RWPE2 (cell line): ENCODE results near the gene HIVEP3.

Experiments used
- ATAC-seq: fragments of 200-7000 bp; cut with Tn5 transposase; 3 replicates; pipeline ENCODE4 v1.9.1; 2021; ENCODE audit warnings: low read depth
- DNase-seq: peaks from one replicate; pipeline ENCODE4 v3.0.0-alpha.2; 2020; ENCODE audit warnings: low spot score
- H3K27ac ChIP-seq: fragments of 450-650 bp; 2 replicates; pipeline ENCODE4 v1.5.1; 2017; ENCODE audit warnings: mild to moderate bottlenecking; ENCODE audit not compliant: poor library complexity, severe bottlenecking
- H3K27me3 ChIP-seq: fragments of 250-450 bp; sonication (Bioruptor Pico); 2 replicates; pipeline ENCODE4 v1.5.1; 2021; ENCODE audit warnings: mild to moderate bottlenecking, moderate library complexity; ENCODE audit not compliant: insufficient read depth, poor library complexity, severe bottlenecking
- H3K36me3 ChIP-seq: fragments of 250-450 bp; sonication (Bioruptor Pico); 2 replicates; pipeline ENCODE4 v1.5.1; 2020; ENCODE audit warnings: low read depth, mild to moderate bottlenecking, moderate library complexity
- H3K4me1 ChIP-seq: fragments of 250-450 bp; sonication (Bioruptor Pico); 2 replicates; pipeline ENCODE4 v1.5.1; 2021; ENCODE audit warnings: mild to moderate bottlenecking, moderate library complexity; ENCODE audit not compliant: insufficient read depth, poor library complexity, severe bottlenecking
- H3K4me3 ChIP-seq: fragments of 250-450 bp; sonication (Bioruptor Pico); 2 replicates; pipeline ENCODE4 v1.5.1; 2021; ENCODE audit warnings: mild to moderate bottlenecking, moderate library complexity; ENCODE audit not compliant: severe bottlenecking
- H3K9me3 ChIP-seq: fragments of 250-450 bp; sonication (Bioruptor Pico); 2 replicates; pipeline ENCODE4 v1.5.1; 2021; ENCODE audit warnings: mild to moderate bottlenecking, moderate library complexity; ENCODE audit not compliant: severe bottlenecking
- TF ChIP-seq, protein P1 (sequence below): fragments of 450-650 bp; IDR thresholded peaks from one replicate; pipeline ENCODE4 v1.5.1; 2017; ENCODE audit warnings: mild to moderate bottlenecking, moderate library complexity; ENCODE audit not compliant: poor library complexity, severe bottlenecking

The HIVEP3 gene

DNA sequence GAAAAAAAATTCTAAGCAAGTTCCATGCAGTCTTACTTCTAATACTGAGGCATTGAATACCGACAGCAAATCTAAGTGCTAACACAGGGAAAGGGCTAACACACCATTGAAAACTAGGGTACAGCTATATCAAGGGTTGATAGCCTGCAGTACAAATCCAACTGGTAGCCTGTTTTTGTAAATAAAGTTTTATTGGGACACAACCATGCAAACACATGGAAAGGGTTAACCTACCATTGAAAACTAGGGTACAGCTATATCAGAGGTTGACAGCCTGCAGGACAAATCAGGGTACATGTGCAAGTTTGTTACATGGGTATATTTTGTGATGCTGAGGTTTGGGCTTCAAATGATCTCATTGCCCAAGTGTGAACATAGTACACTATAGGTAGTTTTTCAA lies 212.9 kb downstream of the HIVEP3 start:
- no peak for ATAC-seq
- TF ChIP-seq, protein P1, sequence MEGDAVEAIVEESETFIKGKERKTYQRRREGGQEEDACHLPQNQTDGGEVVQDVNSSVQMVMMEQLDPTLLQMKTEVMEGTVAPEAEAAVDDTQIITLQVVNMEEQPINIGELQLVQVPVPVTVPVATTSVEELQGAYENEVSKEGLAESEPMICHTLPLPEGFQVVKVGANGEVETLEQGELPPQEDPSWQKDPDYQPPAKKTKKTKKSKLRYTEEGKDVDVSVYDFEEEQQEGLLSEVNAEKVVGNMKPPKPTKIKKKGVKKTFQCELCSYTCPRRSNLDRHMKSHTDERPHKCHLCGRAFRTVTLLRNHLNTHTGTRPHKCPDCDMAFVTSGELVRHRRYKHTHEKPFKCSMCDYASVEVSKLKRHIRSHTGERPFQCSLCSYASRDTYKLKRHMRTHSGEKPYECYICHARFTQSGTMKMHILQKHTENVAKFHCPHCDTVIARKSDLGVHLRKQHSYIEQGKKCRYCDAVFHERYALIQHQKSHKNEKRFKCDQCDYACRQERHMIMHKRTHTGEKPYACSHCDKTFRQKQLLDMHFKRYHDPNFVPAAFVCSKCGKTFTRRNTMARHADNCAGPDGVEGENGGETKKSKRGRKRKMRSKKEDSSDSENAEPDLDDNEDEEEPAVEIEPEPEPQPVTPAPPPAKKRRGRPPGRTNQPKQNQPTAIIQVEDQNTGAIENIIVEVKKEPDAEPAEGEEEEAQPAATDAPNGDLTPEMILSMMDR = no peak
- DNase-seq = no peak

GRCh38 chr1:41704196-41704595 lies 214.5 kb downstream of the HIVEP3 start:
- H3K4me3 ChIP-seq = no peak overlapping the region
- no peaks in the 10 kb centered on the region for H3K36me3 ChIP-seq
- ATAC-seq (no peak), DNase-seq (no peak)
- H3K9me3 ChIP-seq = no peaks in the 10 kb centered on the region
- TF ChIP-seq, protein P1 = no peak
- H3K27me3 ChIP-seq = no peaks in the 10 kb centered on the region
- H3K4me1 ChIP-seq = no peaks in the 10 kb centered on the region
- no peak overlapping the region for H3K27ac ChIP-seq

More for the DNA sequence above, 212.9 kb downstream of the HIVEP3 start:
- Histone ChIP-seq H3K27me3 (no peaks in the 10 kb centered on the region), H3K27ac (no peak overlapping the region), H3K4me1 (no peaks in the 10 kb centered on the region), H3K9me3 (no peaks in the 10 kb centered on the region), H3K36me3 (no peaks in the 10 kb centered on the region), H3K4me3 (no peak overlapping the region)

DNA sequence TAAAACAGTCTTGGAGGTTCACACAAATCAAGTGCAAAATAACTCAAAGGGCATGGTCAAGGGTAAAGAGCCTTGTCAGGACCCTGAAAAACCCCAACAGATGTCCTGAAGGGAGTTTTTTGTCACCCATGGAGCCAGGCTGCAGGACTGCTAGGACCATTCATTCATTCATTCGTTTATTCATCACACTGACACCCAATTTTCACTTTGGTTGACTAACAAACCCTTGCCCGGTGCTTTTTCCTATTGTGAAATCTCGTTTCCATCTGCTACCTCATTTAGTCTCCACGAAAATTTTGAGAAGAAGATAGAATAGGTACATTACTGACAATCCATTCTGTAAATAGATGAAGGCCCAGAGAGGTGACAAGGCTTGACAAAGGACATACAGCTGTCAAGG lies 216.0 kb downstream of the HIVEP3 start:
- Histone ChIP-seq H3K9me3 (no peaks in the 10 kb centered on the region), H3K4me3 (no peak overlapping the region), H3K4me1 (no peaks in the 10 kb centered on the region), H3K36me3 (no peaks in the 10 kb centered on the region), H3K27ac (no peak overlapping the region), H3K27me3 (no peaks in the 10 kb centered on the region)
- TF ChIP-seq, protein P1 = no peak
- ATAC-seq = no peak
- no peak for DNase-seq

DNA sequence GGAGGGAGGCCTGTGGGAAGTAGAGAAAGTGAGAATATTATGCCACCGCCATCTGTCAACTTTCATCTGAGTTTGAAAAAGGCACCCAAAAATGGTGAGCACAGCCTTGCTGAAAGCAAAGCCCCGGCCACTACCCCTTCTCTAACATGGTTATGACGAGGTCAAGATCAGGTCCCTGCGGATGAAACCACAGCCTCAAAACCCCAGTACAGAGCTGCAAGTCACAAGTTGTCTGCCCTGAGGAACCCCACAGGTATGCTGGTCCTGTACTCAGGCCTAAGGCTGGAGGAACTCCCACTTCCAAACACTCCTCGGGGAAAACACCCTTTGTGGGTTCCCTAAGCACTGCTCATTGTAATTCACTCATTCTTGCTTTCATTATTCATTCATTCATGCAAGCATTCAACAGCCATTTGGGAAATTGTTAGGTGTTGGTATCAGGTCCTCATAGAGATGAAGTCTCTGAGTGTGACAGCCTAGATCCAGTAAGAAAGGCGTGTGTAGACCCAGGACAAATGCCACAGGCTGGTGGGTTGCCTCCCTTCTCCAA lies 217.7 kb downstream of the HIVEP3 start:
- DNase-seq (no peak), ATAC-seq (no peak)
- Histone ChIP-seq H3K4me1 (no peaks in the 10 kb centered on the region), H3K27me3 (no peaks in the 10 kb centered on the region), H3K27ac (no peak overlapping the region), H3K4me3 (no peak overlapping the region), H3K9me3 (no peaks in the 10 kb centered on the region), H3K36me3 (no peaks in the 10 kb centered on the region)
- TF ChIP-seq, protein P1 = no peak

GRCh38 chr1:41700581-41700980 lies 218.1 kb downstream of the HIVEP3 start:
- H3K36me3 ChIP-seq = no peaks in the 10 kb centered on the region
- no peak for ATAC-seq
- no peak overlapping the region for H3K27ac ChIP-seq
- no peak for DNase-seq
- no peaks in the 10 kb centered on the region for H3K9me3 ChIP-seq
- TF ChIP-seq, protein P1 = no peak
- H3K4me3 ChIP-seq = no peak overlapping the region
- no peaks in the 10 kb centered on the region for H3K4me1 ChIP-seq
- H3K27me3 ChIP-seq = no peaks in the 10 kb centered on the region
